Stimulated activated CD8-positive, alpha-beta memory T cell treated with anti-CD3 and anti-CD28 coated beads, Interleukin-15, amount 100 ng/mL, for 1 hour (primary cell): ENCODE data around the gene TNRC6C.
"Not testable (repeated sequence)": the region's sequence is repeated elsewhere in the genome, so short reads cannot be mapped to it uniquely, and the experiment has no call there.

ENCODE experiments used
- DNase-seq: peaks from one replicate; pipeline ENCODE4 v3.0.0-alpha.2; 2020; ENCODE audit warnings: low read depth

Gene TNRC6C

GRCh38 chr17:77966476-77966875 lies 8.0 kb downstream of the TNRC6C start:
- no peak for DNase-seq

DNA sequence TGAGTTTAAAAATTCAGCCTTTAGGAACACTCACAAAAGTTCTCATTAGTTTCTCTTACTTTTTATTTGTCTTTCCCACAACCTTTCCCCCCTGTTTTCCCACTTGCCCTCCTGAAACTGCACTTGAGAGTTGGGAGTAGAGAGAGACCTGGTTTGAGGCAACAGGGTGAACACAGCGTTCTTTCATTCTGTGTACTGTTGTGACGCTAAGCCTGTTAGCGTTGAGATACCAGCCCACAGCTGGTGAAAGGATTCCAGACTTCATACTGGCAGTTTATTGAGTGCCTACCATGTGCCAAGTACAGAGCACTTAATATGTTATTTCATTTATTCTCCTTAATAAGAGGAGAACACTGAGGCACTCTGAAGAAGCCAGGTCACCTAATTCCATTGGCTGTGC lies 10.3 kb downstream of the TNRC6C start:
- no peak for DNase-seq

DNA sequence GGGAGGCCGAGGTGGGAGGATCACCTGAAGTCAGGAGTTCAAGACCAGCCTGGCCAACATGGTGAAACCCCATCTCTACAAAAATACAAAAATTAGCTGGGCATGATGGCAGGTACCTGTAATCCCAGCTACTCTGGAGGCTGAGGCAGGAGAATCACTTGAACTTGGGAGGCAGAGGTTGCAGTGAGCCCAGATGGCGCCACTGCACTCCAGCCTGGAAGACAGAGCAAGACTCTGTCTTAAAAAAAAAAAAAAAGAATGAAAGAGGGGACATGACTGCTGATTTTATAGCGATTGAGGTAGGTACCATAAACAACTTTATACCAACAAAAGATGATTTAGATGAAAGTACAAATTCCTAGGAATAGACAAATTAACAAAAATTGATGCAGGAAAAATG lies 13.8 kb downstream of the TNRC6C start:
- DNase-seq, result not testable (repeated sequence)

DNA sequence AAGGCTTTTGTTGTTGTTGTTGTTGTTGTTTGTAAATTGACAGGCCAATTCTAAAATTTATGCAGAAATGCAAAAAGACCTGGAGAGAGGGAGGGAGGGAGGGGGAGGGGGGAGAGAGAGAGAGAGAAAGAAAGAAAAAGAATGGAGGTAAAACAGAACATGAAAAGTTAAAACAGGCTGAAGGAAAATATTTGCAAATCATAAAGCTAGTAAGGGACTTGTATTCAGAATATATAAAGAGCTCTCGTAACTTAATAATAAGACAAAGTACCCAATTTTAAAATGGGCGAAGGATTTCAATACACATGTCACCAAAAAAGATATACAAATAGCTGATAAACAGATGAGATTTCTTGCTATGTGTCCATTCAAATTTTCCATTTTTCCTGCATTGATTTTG lies 15.4 kb downstream of the TNRC6C start:
- DNase-seq, result no peak

- no peak for DNase-seq
Observed at GRCh38 chr17:77974396-77974795, 15.9 kb downstream of the TNRC6C start.

GRCh38 chr17:77982430-77982829 lies 23.9 kb downstream of the TNRC6C start:
- not testable (repeated sequence) for DNase-seq

GRCh38 chr17:77990301-77990700 lies 31.8 kb downstream of the TNRC6C start:
- no peak for DNase-seq

DNA sequence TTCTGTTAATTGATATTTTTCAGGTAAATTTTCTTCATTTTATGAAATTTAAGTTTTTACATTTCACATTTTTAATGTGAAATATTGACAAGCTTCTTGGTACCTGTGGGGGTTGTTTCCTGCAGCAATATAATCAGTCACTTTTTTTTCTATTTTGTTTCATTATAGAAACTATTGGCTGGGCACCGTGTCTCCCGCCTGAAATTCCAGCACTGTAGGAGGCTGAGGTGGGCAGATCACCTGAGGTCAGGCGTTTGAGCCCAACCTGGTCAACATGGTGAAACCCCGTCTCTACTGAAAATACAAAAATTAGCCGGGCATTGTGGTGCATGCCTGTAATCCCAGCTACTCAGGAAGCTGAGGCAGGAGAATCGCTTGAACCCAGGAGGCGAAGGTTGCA lies 35.2 kb downstream of the TNRC6C start:
- not testable (repeated sequence) for DNase-seq

- no peak for DNase-seq
Observed at GRCh38 chr17:77995146-77995852, 36.8 kb downstream of the TNRC6C start.

DNA sequence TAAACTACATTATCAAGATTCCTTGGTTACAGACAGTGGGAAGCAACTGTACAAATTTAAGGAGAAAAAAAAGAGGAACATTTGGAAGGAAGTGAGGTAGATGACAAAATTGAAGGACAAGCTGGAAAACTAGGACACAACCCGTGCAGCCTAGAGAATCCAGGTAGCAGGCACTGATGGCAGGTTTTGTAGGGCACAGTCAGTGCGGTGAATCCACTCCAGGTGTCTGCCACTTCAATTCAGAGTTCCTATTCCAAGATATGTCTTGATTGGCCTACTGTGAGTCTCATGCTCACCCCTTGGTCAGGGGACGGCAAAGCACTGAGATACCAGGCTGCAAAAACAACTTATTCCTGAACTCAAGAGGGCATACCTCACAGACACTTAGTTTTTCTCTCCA lies 37.8 kb downstream of the TNRC6C start:
- no peak for DNase-seq

- no peak for DNase-seq
Observed at GRCh38 chr17:77999413-78000173, 41.1 kb downstream of the TNRC6C start.

GRCh38 chr17:78000341-78000740 lies 41.8 kb downstream of the TNRC6C start:
- DNase-seq, result no peak

DNA sequence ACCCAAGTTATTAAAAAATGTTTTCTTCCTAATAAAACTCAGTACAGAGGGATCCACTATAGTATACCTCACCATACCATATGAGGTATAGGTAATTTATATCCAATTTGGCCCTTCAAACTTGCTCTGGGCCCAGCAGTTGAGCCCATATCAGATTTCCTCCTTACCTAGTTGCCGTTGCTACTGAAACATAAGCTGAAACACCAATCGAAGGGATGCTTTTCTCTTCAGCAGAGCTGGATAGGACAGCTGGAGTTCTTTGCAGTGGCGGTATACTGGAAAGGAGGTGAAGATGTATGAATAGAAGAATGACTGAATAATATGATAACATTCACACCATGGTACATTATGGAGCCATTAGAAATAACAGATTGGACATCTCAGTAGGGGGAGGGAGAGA lies 42.7 kb downstream of the TNRC6C start:
- no peak for DNase-seq

GRCh38 chr17:78001612-78002011 lies 43.1 kb downstream of the TNRC6C start:
- no peak for DNase-seq

DNA sequence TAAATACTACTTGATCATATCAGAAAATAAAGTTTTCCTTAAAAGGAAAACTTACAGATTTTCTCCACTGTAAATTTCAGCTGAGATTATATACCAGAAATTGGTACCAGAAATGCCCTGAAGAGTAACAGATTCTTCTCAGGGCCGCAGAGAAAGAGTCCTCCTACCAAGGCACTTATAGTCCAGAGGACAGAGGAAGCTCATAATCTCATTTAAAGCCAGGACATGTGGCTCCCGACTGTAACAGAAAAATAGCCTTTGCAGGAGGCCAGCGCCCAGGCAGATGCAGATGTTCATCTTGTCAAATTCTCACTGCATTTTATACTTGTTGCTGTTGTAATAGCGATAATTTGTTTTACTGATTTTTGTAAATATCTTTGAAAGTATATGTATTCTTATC lies 43.7 kb downstream of the TNRC6C start:
- DNase-seq, result no peak

DNA sequence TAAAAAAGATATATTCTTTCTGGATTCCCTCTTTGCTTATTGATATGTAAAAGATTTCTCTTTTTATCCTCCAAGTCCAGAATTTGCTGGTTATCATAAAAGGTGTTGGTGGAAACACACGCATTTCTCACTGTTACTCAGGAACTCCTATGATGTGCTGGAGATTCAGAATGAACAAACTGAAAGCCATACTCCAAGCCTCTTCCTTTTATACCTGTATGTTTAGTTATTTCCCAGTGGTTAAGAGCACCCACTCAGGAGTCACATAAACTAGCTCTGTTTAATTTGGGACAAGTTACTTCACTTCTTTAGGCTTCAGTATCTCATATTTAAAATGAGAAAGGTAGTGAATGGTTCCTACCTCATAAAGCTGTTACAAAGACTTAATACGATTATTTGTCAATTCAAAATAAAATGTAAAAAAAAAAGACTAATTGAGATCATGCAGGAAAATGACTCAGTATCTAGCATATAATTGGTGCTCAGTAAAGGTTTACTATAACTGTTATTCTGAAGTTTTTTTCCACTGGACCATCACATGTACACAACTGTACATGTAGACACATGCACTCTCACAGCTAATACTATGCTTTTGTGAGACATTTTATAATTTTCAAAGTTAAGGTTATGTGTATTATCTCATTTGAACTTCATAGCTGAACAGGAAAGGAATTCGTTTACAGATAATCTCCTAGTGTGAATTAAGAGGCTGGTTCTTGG lies 47.1 kb downstream of the TNRC6C start:
- no peak for DNase-seq

- DNase-seq, result no peak
Observed at GRCh38 chr17:78006338-78006737, 47.8 kb downstream of the TNRC6C start.

GRCh38 chr17:78007647-78008046 lies 49.1 kb downstream of the TNRC6C start:
- no peak for DNase-seq

- no peak for DNase-seq
Observed at GRCh38 chr17:78010759-78011158, 52.3 kb downstream of the TNRC6C start.

DNA sequence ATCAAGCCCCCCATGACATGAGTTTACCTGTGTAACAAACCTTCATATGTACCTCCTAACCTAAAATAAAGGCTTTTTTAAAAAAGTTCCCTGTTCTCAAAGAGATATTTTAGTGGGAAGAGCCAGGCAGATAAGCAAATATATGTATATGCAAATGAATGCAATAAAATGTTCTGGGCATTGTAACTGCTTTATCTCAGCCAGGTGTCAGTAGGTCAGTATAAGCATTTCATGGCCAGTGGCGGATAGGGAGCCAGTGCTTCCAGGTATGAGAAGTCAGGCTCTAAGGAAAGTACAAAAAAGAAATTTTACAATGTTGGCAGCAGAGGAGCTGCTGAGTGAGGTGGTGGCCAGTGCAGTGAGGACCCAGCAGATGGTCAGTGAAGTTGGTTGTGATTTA lies 53.9 kb downstream of the TNRC6C start:
- DNase-seq, result no peak

DNA sequence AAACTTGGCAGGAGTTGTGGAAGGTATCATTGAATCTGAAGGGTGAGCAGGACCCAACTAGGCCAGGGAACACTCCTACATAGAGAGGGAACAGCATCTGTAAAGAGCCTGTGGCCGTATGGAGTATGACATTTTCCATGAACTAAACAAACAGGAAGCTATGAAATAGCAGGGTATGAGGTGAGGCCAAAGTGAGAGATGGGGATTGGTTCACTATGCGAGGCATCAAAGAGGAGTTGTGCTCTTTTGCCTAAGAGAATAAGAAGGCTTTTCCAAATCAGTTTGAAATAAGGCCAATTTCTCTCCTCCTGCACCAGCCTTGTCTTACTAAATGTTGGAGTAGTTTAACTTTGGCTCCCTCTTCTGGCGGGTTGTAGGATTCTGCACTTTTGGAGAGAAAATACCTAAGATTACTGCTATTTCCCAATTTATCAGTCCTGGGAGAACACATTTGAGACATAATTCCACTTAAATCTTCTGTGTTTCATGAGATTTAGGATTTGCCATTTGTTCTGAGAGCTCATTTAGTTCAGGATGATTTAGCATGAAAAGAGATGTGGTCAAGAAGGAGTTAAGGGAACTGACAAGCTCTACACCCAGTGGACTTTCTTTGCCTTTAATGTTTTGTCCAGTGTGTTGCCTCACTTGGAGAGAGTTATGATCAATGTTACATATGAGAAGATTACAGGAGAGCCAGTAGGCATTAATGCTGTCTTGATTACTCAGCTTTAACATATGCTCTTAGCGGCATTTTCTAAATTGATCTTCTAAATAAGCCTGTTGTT lies 55.4 kb downstream of the TNRC6C start:
- DNase-seq, result peak; percentile 14

GRCh38 chr17:78014646-78015045 lies 56.1 kb downstream of the TNRC6C start:
- DNase-seq, result no peak
